Measurements from ENCODE around the gene GARNL3.

The GARNL3 gene

DNA sequence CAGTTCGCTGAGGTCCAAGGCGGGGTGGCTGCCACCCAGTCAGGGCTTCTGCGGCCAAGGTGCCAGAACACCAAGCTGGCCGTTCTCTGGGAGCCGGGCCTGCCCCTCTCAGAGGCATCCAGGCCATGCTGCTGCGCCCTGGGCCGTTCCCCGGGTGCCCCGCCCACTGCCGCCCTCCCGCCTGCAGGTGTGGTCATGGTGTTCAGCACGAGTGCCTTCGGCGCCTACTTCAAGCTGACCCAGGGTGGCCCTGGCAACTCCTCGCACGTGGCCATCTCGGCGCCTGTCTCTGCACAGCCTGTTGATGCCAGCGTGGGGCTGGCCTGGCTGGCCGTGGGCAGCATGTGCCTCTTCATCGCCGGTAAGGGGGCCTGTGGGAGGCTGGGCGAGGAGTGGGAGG, 140.1 kb downstream of the GARNL3 start:
- H3K4me1 ChIP-seq: peaks cover 18% of the 10 kb centered on the region
- H3K27me3 ChIP-seq: no peaks in the 10 kb centered on the region
- no peak overlapping the region for H3K4me3 ChIP-seq (ENCODE audit: low read depth, low read length)
- no peak for DNase-seq
- H3K9me3 ChIP-seq: no peaks in the 10 kb centered on the region
- H3K36me3 ChIP-seq: peaks cover 19% of the 10 kb centered on the region
- TF ChIP-seq, protein P1, sequence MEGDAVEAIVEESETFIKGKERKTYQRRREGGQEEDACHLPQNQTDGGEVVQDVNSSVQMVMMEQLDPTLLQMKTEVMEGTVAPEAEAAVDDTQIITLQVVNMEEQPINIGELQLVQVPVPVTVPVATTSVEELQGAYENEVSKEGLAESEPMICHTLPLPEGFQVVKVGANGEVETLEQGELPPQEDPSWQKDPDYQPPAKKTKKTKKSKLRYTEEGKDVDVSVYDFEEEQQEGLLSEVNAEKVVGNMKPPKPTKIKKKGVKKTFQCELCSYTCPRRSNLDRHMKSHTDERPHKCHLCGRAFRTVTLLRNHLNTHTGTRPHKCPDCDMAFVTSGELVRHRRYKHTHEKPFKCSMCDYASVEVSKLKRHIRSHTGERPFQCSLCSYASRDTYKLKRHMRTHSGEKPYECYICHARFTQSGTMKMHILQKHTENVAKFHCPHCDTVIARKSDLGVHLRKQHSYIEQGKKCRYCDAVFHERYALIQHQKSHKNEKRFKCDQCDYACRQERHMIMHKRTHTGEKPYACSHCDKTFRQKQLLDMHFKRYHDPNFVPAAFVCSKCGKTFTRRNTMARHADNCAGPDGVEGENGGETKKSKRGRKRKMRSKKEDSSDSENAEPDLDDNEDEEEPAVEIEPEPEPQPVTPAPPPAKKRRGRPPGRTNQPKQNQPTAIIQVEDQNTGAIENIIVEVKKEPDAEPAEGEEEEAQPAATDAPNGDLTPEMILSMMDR (IDR thresholded peaks at IDR 0.05; ENCODE audit: low read depth, low read length): no peak

DNA sequence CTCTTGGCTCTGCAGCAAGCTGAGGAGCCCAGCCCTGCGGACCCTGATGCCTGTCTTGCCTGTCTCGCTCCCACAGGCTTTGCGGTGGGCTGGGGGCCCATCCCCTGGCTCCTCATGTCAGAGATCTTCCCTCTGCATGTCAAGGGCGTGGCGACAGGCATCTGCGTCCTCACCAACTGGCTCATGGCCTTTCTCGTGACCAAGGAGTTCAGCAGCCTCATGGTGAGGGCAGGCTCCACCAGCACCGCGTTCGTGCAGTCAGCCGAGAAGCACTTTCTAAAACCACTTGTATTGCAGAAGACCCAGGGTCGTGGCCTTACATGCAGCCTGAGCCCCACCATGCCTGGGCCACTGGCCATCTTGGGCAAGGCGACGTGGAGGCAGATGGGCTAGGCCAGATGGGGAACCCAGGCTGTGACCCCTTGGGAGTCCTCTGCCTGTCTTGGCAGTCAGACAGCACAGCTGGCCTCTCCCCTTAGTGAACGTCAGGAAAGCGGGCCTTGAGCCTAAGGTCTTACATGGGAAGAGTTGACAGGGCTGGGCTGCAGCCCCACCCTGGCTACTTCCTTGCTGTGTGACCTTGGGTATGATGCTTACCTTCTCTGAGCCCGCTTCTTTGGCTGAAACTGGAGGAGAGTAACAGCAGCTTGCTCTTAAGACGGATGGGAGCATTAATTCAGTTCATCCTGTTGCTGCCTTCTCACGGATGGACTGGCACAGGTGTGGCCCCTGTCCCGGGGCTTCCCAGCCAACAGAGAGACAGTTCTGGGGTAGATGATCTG, 141.0 kb downstream of the GARNL3 start:
- Histone ChIP-seq H3K36me3 (peaks cover 19% of the 10 kb centered on the region), H3K4me1 (peaks cover 18% of the 10 kb centered on the region), H3K9me3 (no peaks in the 10 kb centered on the region), H3K4me3 (ENCODE audit: low read depth, low read length) (no peak overlapping the region), H3K27me3 (no peaks in the 10 kb centered on the region)
- no peak for DNase-seq
- TF ChIP-seq, protein P1 (IDR thresholded peaks at IDR 0.05; ENCODE audit: low read depth, low read length): no peak

- no peaks in the 10 kb centered on the region for H3K27me3 ChIP-seq
- H3K36me3 ChIP-seq: peaks cover 19% of the 10 kb centered on the region
- peaks cover 17% of the 10 kb centered on the region for H3K4me1 ChIP-seq
- H3K4me3 ChIP-seq (ENCODE audit: low read depth, low read length): peak overlapping the region; percentile 35
- DNase-seq: peak; percentile 81
- TF ChIP-seq, protein P1 (IDR thresholded peaks at IDR 0.05; ENCODE audit: low read depth, low read length): peak; percentile 32
- no peaks in the 10 kb centered on the region for H3K9me3 ChIP-seq
Observed at GRCh38 chr9:127406799-127407491, 142.4 kb downstream of the GARNL3 start.

DNA sequence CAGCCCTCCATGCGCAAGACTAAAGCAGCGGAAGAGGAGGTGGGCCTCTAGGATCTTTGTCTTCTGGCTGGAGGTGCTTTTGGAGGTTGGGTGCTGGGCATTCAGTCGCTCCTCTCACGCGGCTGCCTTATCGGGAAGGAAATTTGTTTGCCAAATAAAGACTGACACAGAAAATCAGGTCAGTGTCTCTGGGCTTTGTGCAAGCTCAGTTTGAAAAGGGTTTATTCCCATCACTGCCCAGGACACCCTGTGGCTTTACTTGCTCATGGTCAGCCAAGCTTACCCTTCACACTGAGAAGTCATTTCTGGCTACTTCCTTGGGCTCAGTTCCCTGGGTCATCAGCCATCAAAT, 142.9 kb downstream of the GARNL3 start:
- Histone ChIP-seq H3K36me3 (peaks cover 19% of the 10 kb centered on the region), H3K9me3 (no peaks in the 10 kb centered on the region), H3K27me3 (no peaks in the 10 kb centered on the region), H3K4me1 (peaks cover 15% of the 10 kb centered on the region), H3K4me3 (ENCODE audit: low read depth, low read length) (peak overlapping the region; percentile 35)
- TF ChIP-seq, protein P1 (IDR thresholded peaks at IDR 0.05; ENCODE audit: low read depth, low read length): no peak
- no peak for DNase-seq

GRCh38 chr9:127411122-127411521, 146.5 kb downstream of the GARNL3 start:
- TF ChIP-seq, protein P1 (IDR thresholded peaks at IDR 0.05; ENCODE audit: low read depth, low read length): no peak
- peaks cover 25% of the 10 kb centered on the region for H3K4me1 ChIP-seq
- no peaks in the 10 kb centered on the region; the same call in 1 of the 2 replicates for H3K36me3 ChIP-seq
- no peak for DNase-seq
- no peaks in the 10 kb centered on the region for H3K9me3 ChIP-seq
- no peaks in the 10 kb centered on the region for H3K27me3 ChIP-seq
- H3K4me3 ChIP-seq (ENCODE audit: low read depth, low read length): no peak overlapping the region

DNA sequence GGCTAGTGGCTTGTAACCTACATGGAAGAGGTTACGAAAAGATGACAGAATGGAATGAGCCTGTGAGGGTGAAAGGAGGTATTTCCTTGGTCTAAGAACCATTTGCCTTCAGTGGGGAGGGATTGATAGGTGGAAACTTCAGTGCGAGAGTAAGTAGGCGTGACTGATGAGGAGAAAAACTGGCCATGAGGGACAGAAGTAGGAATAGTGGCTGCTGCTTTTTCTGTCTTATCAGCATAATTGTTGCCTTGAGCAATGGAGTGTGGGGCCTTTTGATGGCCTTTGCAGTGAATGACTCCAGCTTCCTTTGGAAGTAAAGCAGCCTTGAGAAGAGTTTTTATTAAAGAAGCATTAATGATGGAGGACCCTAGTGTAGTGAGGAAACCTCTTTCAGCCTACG, 150.6 kb downstream of the GARNL3 start:
- DNase-seq: no peak
- H3K4me3 ChIP-seq (ENCODE audit: low read depth, low read length): no peak overlapping the region
- H3K36me3 ChIP-seq: no peaks in the 10 kb centered on the region
- TF ChIP-seq, protein P1 (IDR thresholded peaks at IDR 0.05; ENCODE audit: low read depth, low read length): no peak
- H3K4me1 ChIP-seq: peaks cover 21% of the 10 kb centered on the region
- H3K9me3 ChIP-seq: no peaks in the 10 kb centered on the region; the same call in 1 of the 2 replicates
- no peaks in the 10 kb centered on the region for H3K27me3 ChIP-seq

Measured in BE2C (cell line).